GM10248 (cell line): ENCODE results near the gene OMP.

Experiments used
- CTCF ChIA-PET: fragments of 300-600 bp; sonication (Branson Sonifier 250); formaldehyde crosslinking; extraction: SDS; loops from one replicate; lab custom pipeline; 2021; ENCODE audit warnings: antibody characterized with exemption; lab: Yijun Ruan, JAX
- POLR2A ChIA-PET: fragments of 350-650 bp; sonication (Branson Sonifier 250); formaldehyde crosslinking; extraction: SDS; loops from one replicate; lab custom pipeline; 2020; ENCODE audit warnings: antibody characterized with exemption; lab: Yijun Ruan, JAX
- DNase-seq: peaks from one replicate; pipeline ENCODE4 v3.0.0; 2012; ENCODE audit errors: extremely low spot score
- CTCF ChIP-seq: IDR thresholded peaks from 2 replicates; pipeline ENCODE4 v1.5.1; 2012; ENCODE audit warnings: mild to moderate bottlenecking, low read depth; ENCODE audit errors: extremely low read depth, missing control alignments, control extremely low read depth

OMP gene

GRCh38 chr11:77101043-77101537, 1.6 kb upstream of the OMP start:
- peak; percentile 50 for DNase-seq
- ChIA-PET CTCF (interaction anchor here (0.6 to 1.9 kb wide), 5 partner anchors 9 to 313 kb away, joined by 3 to 14 read pairs (median 4); no protein-coding TSS in a partner anchor), POLR2A (no interaction called here)
- TF ChIP-seq CTCF: no peak

GRCh38 chr11:77103319-77103718, 679 bp downstream of the OMP start:
- no peak for DNase-seq
- CTCF ChIA-PET: interaction anchor here (0.9 to 6.0 kb wide), 3 partner anchors 12 to 56 kb away, joined by 5 to 23 read pairs (median 6); partner anchors contain the start of gene MYO7A
- POLR2A ChIA-PET: no interaction called here
- TF ChIP-seq CTCF: no peak

- no peak for DNase-seq
- ChIA-PET POLR2A (no interaction called here), CTCF (interaction anchor here (1.0 to 6.0 kb wide), 4 partner anchors 8 to 23 kb away, joined by 3 to 23 read pairs (median 7); partner anchors contain the start of gene MYO7A)
- TF ChIP-seq CTCF: no peak
Observed at GRCh38 chr11:77104727-77105126, 2.1 kb downstream of the OMP start.

- POLR2A ChIA-PET: no interaction called here
- TF ChIP-seq CTCF: no peak
- CTCF ChIA-PET: interaction anchor here (0.9 to 6.0 kb wide), 6 partner anchors 9 to 188 kb away, joined by 3 to 41 read pairs (median 4); partner anchors contain the start of gene MYO7A
- no peak for DNase-seq
Observed at GRCh38 chr11:77106321-77106720, 3.7 kb downstream of the OMP start.

- POLR2A ChIA-PET: no interaction called here
Observed at GRCh38 chr11:77106759-77107158, 4.1 kb downstream of the OMP start.

GRCh38 chr11:77107950-77108349, 5.3 kb downstream of the OMP start:
- ChIA-PET POLR2A (no interaction called here), CTCF (interaction anchor here (1.2 to 6.0 kb wide), 4 partner anchors 9 to 189 kb away, joined by 4 to 41 read pairs (median 14); partner anchors contain the start of gene MYO7A)
- TF ChIP-seq CTCF: no peak
- DNase-seq: no peak

More at GRCh38 chr11:77106759-77107158, 4.1 kb downstream of the OMP start:
- TF ChIP-seq CTCF: no peak
- CTCF ChIA-PET: interaction anchor here (0.9 to 6.0 kb wide), 5 partner anchors 8 to 59 kb away, joined by 3 to 41 read pairs (median 4); partner anchors contain the start of gene MYO7A
- no peak for DNase-seq
